ENCODE measurements around the gene CDC42EP2. TPM values are rescaled to one million over a fixed set of nuclear protein-coding genes. Genes with fewer than 3 reads are reported as not detected.

Gene CDC42EP2
- total and polyA plus RNA-seq, 2 of the 13 experiments (the other 11 are each of a cell fraction or from before 2014, with no cell fraction given): 2.3 to 7.1 TPM

GRCh38 chr11:65323813-65324212 is 9.1 kb downstream of the CDC42EP2 start (continued):
- TF ChIP-seq POLR2G (IDR thresholded peaks at IDR 0.05; ENCODE audit: low read depth, low read length) (peak; percentile 51; the same call in 1 of the 2 replicates), HCFC1 (IDR thresholded peaks at IDR 0.05; ENCODE audit: low read depth, low read length) (no peak), CHD2 (IDR thresholded peaks at IDR 0.05; ENCODE audit: low read depth, low read length) (no peak), KDM4B (CRISPR knock-in tag; IDR thresholded peaks at IDR 0.05) (no peak), ZNF674 (CRISPR knock-in tag; IDR thresholded peaks at IDR 0.05; ENCODE audit: low read depth) (no peak), JARID2 (CRISPR knock-in tag; IDR thresholded peaks at IDR 0.05; ENCODE audit: insufficient replicate concordance) (no peak), HNRNPLL (IDR thresholded peaks at IDR 0.05; ENCODE audit: low read depth, low read length, poor library complexity, severe bottlenecking) (no peak), GABPB1 (CRISPR knock-in tag; IDR thresholded peaks at IDR 0.05) (no peak), MYC (CRISPR knock-in tag; IDR thresholded peaks at IDR 0.05; ENCODE audit: borderline replicate concordance) (no peak), ZBTB21 (CRISPR knock-in tag; IDR thresholded peaks at IDR 0.05) (no peak), RERE (CRISPR knock-in tag; IDR thresholded peaks at IDR 0.05; ENCODE audit: low read depth) (no peak), BHLHE40 (IDR thresholded peaks at IDR 0.05; ENCODE audit: low read length) (no peak)
